ENCODE data around the gene TENT4B. TPM values are rescaled to one million over a fixed set of nuclear protein-coding genes. Genes with fewer than 3 reads are reported as not detected.

TENT4B gene
- total RNA-seq, 6 donors from 2014 or later, result 7.2 to 19.2 (median 10.6) TPM

GRCh38 chr16:50146479-50147435 is 6.3 kb upstream of the TENT4B start:
- H3K4me1 ChIP-seq, result peaks cover 0 to under 1% (median 0%) of the 10 kb centered on the region in 4 donors
- H3K27me3 ChIP-seq, result no peaks in the 10 kb centered on the region
- 76 to 81% methylated on average over 9 of the region's 9 CpGs for WGBS, 2 donors
- DNase-seq (no peak), ATAC-seq (ENCODE audit: low FRiP score in 2 of 2) (no peak)
- H3K27ac ChIP-seq, result no peak overlapping the region
- no peak for TF ChIP-seq POLR2A (IDR thresholded peaks at IDR 0.05)
- no peak for TF ChIP-seq CTCF (IDR thresholded peaks at IDR 0.05)
- no peak for TF ChIP-seq POLR2AphosphoS5 (IDR thresholded peaks at IDR 0.05)
- TF ChIP-seq EP300 (IDR thresholded peaks at IDR 0.05), result no peak
- no peak overlapping the region for H3K4me3 ChIP-seq
- H3K9me3 ChIP-seq, result no peaks in the 10 kb centered on the region
- H3K36me3 ChIP-seq, result no peaks in the 10 kb centered on the region

- DNase-seq (no peak), ATAC-seq (ENCODE audit: low FRiP score in 2 of 2) (no peak)
- no peak overlapping the region for H3K27ac ChIP-seq
- WGBS, 2 donors, result 99 to 100% methylated on average over 5 of the region's 5 CpGs
- H3K36me3 ChIP-seq, result no peaks in the 10 kb centered on the region
- no peaks in the 10 kb centered on the region for H3K27me3 ChIP-seq
- H3K4me1 ChIP-seq, result peaks cover 15 to 31% (median 21%) of the 10 kb centered on the region in 4 donors
- TF ChIP-seq EP300 (IDR thresholded peaks at IDR 0.05), result no peak
- no peak for TF ChIP-seq POLR2A (IDR thresholded peaks at IDR 0.05)
- TF ChIP-seq POLR2AphosphoS5 (IDR thresholded peaks at IDR 0.05), result no peak
- no peak for TF ChIP-seq CTCF (IDR thresholded peaks at IDR 0.05)
- no peak overlapping the region for H3K4me3 ChIP-seq
- H3K9me3 ChIP-seq, result no peaks in the 10 kb centered on the region
Observed at GRCh38 chr16:50151322-50151721, 1.8 kb upstream of the TENT4B start.

GRCh38 chr16:50151756-50152155 is 1.4 kb upstream of the TENT4B start:
- WGBS, 2 donors, result 89 to 90% methylated on average over 11 of the region's 11 CpGs
- TF ChIP-seq CTCF (IDR thresholded peaks at IDR 0.05) (no peak), POLR2A (IDR thresholded peaks at IDR 0.05) (no peak), EP300 (IDR thresholded peaks at IDR 0.05) (no peak), POLR2AphosphoS5 (IDR thresholded peaks at IDR 0.05) (no peak)
- Histone ChIP-seq H3K36me3 (no peaks in the 10 kb centered on the region), H3K4me1 (peaks cover 17 to 35% (median 25%) of the 10 kb centered on the region in 4 donors), H3K4me3 (peak overlapping the region in 2 of 4 donors; percentile 79 to 93), H3K27ac (no peak overlapping the region), H3K27me3 (no peaks in the 10 kb centered on the region), H3K9me3 (no peaks in the 10 kb centered on the region)
- ATAC-seq (ENCODE audit: low FRiP score in 2 of 2), result no peak
- DNase-seq, result no peak

- WGBS, 2 donors, result 1% methylated on average over 23 to 24 of the region's 24 CpGs
- H3K4me3 ChIP-seq, result peak overlapping the region; percentile 70 to 93 (median 76)
- H3K4me1 ChIP-seq, result peaks cover 17 to 40% (median 26%) of the 10 kb centered on the region in 4 donors
- DNase-seq (peak in 1 of 2 donors; percentile 40), ATAC-seq (ENCODE audit: low FRiP score in 2 of 2) (peak; percentile 58 to 66)
- H3K9me3 ChIP-seq, result no peaks in the 10 kb centered on the region
- H3K36me3 ChIP-seq, result no peaks in the 10 kb centered on the region
- TF ChIP-seq POLR2AphosphoS5 (IDR thresholded peaks at IDR 0.05) (no peak), CTCF (IDR thresholded peaks at IDR 0.05) (peak in 1 of 6 experiments; percentile 5)
- peak overlapping the region; percentile 92 to 96 (median 96) for H3K27ac ChIP-seq
- no peaks in the 10 kb centered on the region for H3K27me3 ChIP-seq
Observed at GRCh38 chr16:50152351-50152806, 727 bp upstream of the TENT4B start.

Data from upper lobe of left lung (tissue), 6 donors.